ENCODE results near the gene ZNF552. TPM values are rescaled to one million over a fixed set of nuclear protein-coding genes. Genes with fewer than 3 reads are reported as not detected.

Gene ZNF552
- total and polyA plus RNA-seq, 2 of the 8 experiments (the other 6 are each of a cell fraction or from before 2014, with no cell fraction given) = 5.9 to 11.6 TPM

- ChIA-PET POLR2A (ENCODE audit: partially characterized antibody) (interaction anchor here (0.6 to 3.5 kb wide), 21 partner anchors 11 to 483 kb away, joined by 3 to 36 read pairs (median 3); partner anchors contain the start of genes ZNF135, ZNF154, ZNF586 and ZNF587), CTCF (ENCODE audit: partially characterized antibody) (interaction anchor here (0.6 to 1.6 kb wide), 3 partner anchors 10 to 350 kb away, joined by 4 read pairs; no protein-coding TSS in a partner anchor)
- Histone ChIP-seq H4K8ac (ENCODE audit: extremely low read depth, insufficient read depth, low read length) (peak overlapping the region; percentile 53; the same call in 1 of the 2 replicates), H4K20me1 (replicated peaks in 1 of 2; ENCODE audit: control insufficient read depth in 1 of 2, insufficient read depth in 2 of 2, low read length in 2 of 2) (peaks cover 0 to 6% of the 10 kb centered on the region in 2 experiments), H3K4me1 (replicated peaks in 1 of 4; ENCODE audit: control insufficient read depth in 3 of 4, insufficient read depth in 4 of 4, low read length in 3 of 4) (peaks cover 0 to 4% (median 3%) of the 10 kb centered on the region in 4 experiments; a peak in 5 of 7 replicates), H2BK12ac (ENCODE audit: low read depth, low read length) (no peak overlapping the region), H3K4ac (replicated peaks; ENCODE audit: insufficient read length, low read depth, low read length) (no peak overlapping the region), H3K56ac (replicated peaks; ENCODE audit: insufficient read length, low read depth, low read length) (no peak overlapping the region), H2BK15ac (ENCODE audit: low read length) (no peak overlapping the region), H3K9ac (replicated peaks in 1 of 4; ENCODE audit: extremely low read depth in 1 of 4, low read depth in 3 of 4, low read length in 3 of 4) (no peak overlapping the region), H4K5ac (ENCODE audit: insufficient read length, low read depth, low read length) (no peak overlapping the region), H2BK20ac (ENCODE audit: low read length) (no peak overlapping the region), H3K4me3 (ENCODE audit: extremely low read depth in 1 of 4, insufficient read depth in 2 of 4, low read depth in 3 of 4, low read length in 4 of 4) (peak overlapping the region in 1 of 4 experiments; percentile 99; a peak in 2 of 8 replicates), H3K9me3 (ENCODE audit: insufficient read depth in 2 of 2, low read depth in 1 of 2, low read length in 1 of 2) (no peaks in the 10 kb centered on the region), H3K4me2 (ENCODE audit: insufficient read depth in 1 of 2, low read depth in 2 of 2, low read length in 2 of 2) (peak overlapping the region; percentile 52 to 94; a peak in 3 of 4 replicates), H3K79me1 (ENCODE audit: low read depth, low read length) (0 out of 2 replicates have a peak, but pooled peaks cover 2% of the 10 kb centered on the region), H3K27me3 (replicated peaks in 1 of 4; ENCODE audit: control insufficient read depth in 3 of 4, extremely low read depth in 1 of 4, insufficient read depth in 3 of 4, low read length in 3 of 4) (no peaks in the 10 kb centered on the region), H3K79me2 (ENCODE audit: control insufficient read depth in 1 of 2, insufficient read depth in 2 of 2, low read length in 2 of 2) (peaks cover 2 to 18% of the 10 kb centered on the region in 2 experiments; a peak in 3 of 4 replicates), H4K91ac (replicated peaks; ENCODE audit: insufficient read length, low read length) (no peak overlapping the region), H3K18ac (ENCODE audit: extremely low read depth, low read length) (no peak overlapping the region), H3K23ac (ENCODE audit: insufficient read length) (no peak overlapping the region), H2AFZ (ENCODE audit: low read length) (no peak overlapping the region), H2AK5ac (ENCODE audit: low read depth, low read length) (no peak overlapping the region), H3K23me2 (ENCODE audit: low read depth, low read length) (peaks cover 7% of the 10 kb centered on the region), H3K36me3 (ENCODE audit: control insufficient read depth in 2 of 4, insufficient read depth in 4 of 4, low read length in 3 of 4) (peaks cover 2 to 14% (median 5%) of the 10 kb centered on the region in 4 experiments; a peak in 5 of 8 replicates), H2BK5ac (ENCODE audit: low read depth, low read length) (no peak overlapping the region), H3K27ac (ENCODE audit: low read depth, low read length) (no peak overlapping the region), H3K14ac (ENCODE audit: insufficient read length) (no peak overlapping the region), H2BK120ac (replicated peaks; ENCODE audit: low read depth, low read length) (no peak overlapping the region)
- no peak for DNase-seq (ENCODE audit: low read depth in 1 of 2, low spot score in 2 of 2)
- WGBS, 2 experiments (ENCODE audit: extremely low coverage in 1 of 2, insufficient coverage in 1 of 2, insufficient read length in 1 of 2, insufficient replicate concordance in 2 of 2, low coverage in 1 of 2, low lambda C conversion rate in 2 of 2, missing lambda C conversion rate in 1 of 2) = 92% methylated on average over 17 of the region's 17 CpGs; no CpG with 5 or more reads in 1 of the 2 experiments
- no peak for FAIRE-seq
- no peak for TF ChIP-seq MAFK (IDR thresholded peaks at IDR 0.05; ENCODE audit: low read depth, low read length)
- TF ChIP-seq TEAD4 (IDR thresholded peaks at IDR 0.05; ENCODE audit: low read depth, low read length) = no peak
- TF ChIP-seq KDM5A (IDR thresholded peaks at IDR 0.05; ENCODE audit: low read length) = no peak
- TF ChIP-seq CTBP2 (IDR thresholded peaks at IDR 0.05; ENCODE audit: borderline replicate concordance, insufficient read depth, insufficient read length, low read length) = no peak
- no peak for TF ChIP-seq EGR1 (IDR thresholded peaks at IDR 0.05; ENCODE audit: borderline replicate concordance, low read depth, low read length)
- TF ChIP-seq JUND (IDR thresholded peaks at IDR 0.05; ENCODE audit: low read length) = no peak
- no peak for TF ChIP-seq KDM4A (IDR thresholded peaks at IDR 0.05; ENCODE audit: low read depth, low read length, severe bottlenecking)
- no peak for TF ChIP-seq POLR2AphosphoS5 (IDR thresholded peaks at IDR 0.05; ENCODE audit: low read depth, low read length)
- no peak for TF ChIP-seq CBX8 (IDR thresholded peaks at IDR 0.05; ENCODE audit: borderline replicate concordance, low read depth, low read length)
- TF ChIP-seq HDAC2 (IDR thresholded peaks at IDR 0.05; ENCODE audit: borderline replicate concordance in 1 of 2, low read depth in 2 of 2, low read length in 2 of 2) = no peak
- TF ChIP-seq NANOG (IDR thresholded peaks at IDR 0.05; ENCODE audit: insufficient read depth, low read depth, low read length, poor library complexity, severe bottlenecking) = no peak
These were observed 748 bp upstream of the ZNF552 start for GRCh38 chr19:57815247-57816075.
